PFSK-1 (cell line): ENCODE results near the gene PERCC1.

Experiments
- POLR2AphosphoS5 ChIP-seq: IDR thresholded peaks from 2 replicates; pipeline ENCODE4 v1.6.1; 2012; ENCODE audit warnings: low read depth, mild to moderate bottlenecking, control low read depth, low read length, moderate library complexity
- SIN3A ChIP-seq: IDR thresholded peaks from 2 replicates; pipeline ENCODE4 v1.6.1; 2012; ENCODE audit warnings: mild to moderate bottlenecking, low read length, moderate library complexity, borderline replicate concordance; ENCODE audit not compliant: insufficient read depth
- TAF1 ChIP-seq: IDR thresholded peaks from 2 replicates; pipeline ENCODE4 v1.6.1; 2012; ENCODE audit warnings: low read length, control low read depth, borderline replicate concordance; ENCODE audit not compliant: insufficient read depth
- TF ChIP-seq, protein P1 (sequence below), 2 experiments: IDR thresholded peaks; 2 replicates each; pipeline versions ENCODE4 v1.6.1 to v1.8.0; 2011 to 2012; ENCODE audit warnings: low read depth in 2 of 2, low read length in 2 of 2, control low read depth in 1 of 2, inconsistent platforms in 1 of 2, mild to moderate bottlenecking in 1 of 2, moderate library complexity in 1 of 2; ENCODE audit not compliant: insufficient read depth in 1 of 2

DNA sequence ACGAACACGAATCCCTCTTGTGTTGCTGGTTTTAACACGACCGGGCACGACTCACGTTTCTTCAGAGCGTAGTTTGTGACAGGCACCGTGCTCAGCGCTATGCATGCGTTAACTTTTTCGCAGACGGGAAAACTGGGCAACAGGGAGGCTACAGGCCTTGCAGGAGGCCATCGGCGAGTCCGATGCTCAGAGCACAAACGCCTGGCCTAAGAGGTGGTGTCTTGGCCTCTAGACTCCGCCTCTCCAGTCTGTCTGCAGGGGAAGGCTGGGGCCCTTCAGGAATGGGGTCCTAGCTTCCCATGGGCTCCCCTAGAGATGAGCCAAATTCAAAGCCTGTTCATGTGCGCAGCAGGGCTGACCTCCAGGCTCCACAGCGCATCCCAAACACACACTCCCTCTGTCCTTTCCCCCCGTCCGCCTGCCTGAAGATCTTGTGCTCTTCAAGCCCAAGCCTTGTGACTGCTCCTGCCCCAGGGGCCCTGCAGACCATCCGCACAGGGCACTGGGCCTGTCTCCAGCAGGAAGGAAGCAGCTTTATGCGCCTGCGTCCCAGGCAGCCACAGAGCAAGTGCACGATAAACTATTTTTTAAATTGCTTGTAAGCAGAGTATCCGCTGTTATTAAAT is 40.8 kb downstream of the PERCC1 start:
- TF ChIP-seq SIN3A: no peak
- no peak for TF ChIP-seq POLR2AphosphoS5
- TF ChIP-seq, protein P1, sequence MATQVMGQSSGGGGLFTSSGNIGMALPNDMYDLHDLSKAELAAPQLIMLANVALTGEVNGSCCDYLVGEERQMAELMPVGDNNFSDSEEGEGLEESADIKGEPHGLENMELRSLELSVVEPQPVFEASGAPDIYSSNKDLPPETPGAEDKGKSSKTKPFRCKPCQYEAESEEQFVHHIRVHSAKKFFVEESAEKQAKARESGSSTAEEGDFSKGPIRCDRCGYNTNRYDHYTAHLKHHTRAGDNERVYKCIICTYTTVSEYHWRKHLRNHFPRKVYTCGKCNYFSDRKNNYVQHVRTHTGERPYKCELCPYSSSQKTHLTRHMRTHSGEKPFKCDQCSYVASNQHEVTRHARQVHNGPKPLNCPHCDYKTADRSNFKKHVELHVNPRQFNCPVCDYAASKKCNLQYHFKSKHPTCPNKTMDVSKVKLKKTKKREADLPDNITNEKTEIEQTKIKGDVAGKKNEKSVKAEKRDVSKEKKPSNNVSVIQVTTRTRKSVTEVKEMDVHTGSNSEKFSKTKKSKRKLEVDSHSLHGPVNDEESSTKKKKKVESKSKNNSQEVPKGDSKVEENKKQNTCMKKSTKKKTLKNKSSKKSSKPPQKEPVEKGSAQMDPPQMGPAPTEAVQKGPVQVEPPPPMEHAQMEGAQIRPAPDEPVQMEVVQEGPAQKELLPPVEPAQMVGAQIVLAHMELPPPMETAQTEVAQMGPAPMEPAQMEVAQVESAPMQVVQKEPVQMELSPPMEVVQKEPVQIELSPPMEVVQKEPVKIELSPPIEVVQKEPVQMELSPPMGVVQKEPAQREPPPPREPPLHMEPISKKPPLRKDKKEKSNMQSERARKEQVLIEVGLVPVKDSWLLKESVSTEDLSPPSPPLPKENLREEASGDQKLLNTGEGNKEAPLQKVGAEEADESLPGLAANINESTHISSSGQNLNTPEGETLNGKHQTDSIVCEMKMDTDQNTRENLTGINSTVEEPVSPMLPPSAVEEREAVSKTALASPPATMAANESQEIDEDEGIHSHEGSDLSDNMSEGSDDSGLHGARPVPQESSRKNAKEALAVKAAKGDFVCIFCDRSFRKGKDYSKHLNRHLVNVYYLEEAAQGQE (IDR thresholded peaks at IDR 0.05; ENCODE audit: insufficient read depth in 1 of 2, low read depth in 2 of 2, low read length in 2 of 2): no peak
- TF ChIP-seq TAF1: no peak
